ENCODE data around the gene CCDC32.
A peak's percentile ranks its signal among the peaks of the same experiment; 100 is the strongest.

Gene CCDC32

DNA sequence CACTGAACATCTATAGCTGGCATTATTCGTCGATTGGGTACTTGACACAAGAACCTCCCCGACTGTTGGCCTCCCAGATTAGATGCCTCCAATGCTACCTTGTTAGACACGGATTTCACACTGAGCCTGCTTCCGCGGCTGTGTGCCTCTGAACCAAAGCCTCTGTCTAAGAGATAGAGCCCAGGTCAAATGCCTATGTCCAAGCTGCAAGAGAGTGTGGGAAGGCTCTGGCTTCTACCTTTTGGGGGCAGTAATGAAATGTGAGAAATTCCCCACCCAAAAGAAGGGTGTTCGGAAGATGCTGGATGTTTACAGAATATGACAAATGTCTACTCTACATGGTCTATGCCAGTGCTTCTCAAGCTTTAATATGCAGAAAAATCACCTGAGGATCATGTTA is 2.3 kb upstream of the CCDC32 start:
- DNase-seq: peak in 1 of 58 donors; percentile 15

DNA sequence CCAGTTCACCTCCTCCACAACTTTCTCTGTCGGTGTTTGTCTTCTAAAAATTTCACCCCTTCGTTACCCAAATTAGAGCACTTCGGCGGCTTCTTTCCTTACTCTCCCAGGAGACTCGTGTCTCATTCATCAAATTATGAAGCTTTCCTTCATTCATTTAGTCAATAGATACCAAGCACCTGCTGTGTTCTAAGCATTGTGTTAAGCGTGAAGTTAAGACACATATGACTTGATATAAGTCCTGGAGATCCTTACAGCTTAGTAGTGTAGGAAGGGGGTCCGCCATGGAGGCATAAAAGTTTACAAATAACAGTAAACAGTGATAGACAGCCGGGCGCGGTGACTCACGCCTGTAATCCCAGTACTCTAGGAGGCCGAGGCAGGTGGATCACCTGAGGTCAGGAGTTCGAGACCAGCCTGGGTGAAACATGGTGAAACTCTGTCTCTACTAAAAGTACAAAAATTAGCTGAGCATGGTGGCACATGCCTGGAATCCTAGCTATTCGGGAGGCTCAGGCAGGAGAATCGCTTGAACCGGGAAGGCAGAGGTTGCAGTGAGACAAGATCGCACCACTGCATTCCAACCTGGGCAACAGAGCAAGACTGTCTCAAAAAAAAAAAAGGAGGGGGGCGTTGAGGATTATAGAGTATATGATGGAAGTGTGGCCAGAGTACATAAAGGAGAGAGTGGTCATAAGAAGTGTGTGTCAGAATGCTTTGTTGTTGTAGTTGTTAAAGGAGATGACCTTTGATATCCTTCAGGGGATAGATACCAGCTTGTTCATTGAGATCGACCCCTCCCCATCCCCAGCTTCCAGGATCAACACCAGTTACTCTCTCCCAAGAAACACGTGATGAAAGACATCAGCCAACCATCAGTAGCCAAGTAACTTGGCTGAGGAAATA is 744 bp upstream of the CCDC32 start:
- DNase-seq: no peak

DNA sequence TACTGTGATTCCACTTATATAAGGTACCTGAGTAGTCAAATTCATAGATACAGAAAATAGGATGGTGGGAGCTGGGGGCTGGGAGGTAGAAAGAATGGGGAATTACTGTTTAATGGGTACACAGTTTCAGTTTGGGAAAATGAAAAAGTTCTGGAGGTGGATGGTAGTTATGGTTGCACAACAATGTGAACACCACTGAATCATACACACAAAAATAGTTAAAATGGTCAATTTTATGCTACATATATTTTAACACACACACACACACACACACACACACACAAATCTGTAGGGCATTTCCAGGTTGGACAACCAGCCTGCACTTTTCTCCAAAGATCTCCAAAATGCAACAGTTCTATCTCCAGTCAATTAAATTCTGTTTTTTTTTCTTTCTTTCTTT is 1.4 kb downstream of the CCDC32 start:
- DNase-seq: no peak

DNA sequence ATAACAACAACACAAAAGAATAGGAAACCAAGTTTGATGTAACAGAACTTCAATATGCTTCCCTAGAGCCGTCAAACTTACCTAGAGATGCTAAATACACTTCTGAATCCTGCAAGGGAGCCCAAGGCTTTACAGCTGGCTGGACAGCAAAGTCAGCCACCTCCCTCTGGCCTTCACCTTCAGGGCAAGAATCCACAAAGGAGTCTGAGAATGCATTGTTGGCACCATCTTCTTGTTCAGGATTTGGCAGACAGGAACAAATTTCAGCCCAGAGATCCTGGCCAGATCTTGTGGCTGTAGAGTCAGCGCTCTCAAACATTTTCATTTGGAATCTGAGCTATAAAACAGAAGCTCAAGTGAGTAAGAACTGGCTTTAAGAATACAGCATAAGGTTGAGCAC is 2.2 kb downstream of the CCDC32 start:
- DNase-seq: no peak

DNA sequence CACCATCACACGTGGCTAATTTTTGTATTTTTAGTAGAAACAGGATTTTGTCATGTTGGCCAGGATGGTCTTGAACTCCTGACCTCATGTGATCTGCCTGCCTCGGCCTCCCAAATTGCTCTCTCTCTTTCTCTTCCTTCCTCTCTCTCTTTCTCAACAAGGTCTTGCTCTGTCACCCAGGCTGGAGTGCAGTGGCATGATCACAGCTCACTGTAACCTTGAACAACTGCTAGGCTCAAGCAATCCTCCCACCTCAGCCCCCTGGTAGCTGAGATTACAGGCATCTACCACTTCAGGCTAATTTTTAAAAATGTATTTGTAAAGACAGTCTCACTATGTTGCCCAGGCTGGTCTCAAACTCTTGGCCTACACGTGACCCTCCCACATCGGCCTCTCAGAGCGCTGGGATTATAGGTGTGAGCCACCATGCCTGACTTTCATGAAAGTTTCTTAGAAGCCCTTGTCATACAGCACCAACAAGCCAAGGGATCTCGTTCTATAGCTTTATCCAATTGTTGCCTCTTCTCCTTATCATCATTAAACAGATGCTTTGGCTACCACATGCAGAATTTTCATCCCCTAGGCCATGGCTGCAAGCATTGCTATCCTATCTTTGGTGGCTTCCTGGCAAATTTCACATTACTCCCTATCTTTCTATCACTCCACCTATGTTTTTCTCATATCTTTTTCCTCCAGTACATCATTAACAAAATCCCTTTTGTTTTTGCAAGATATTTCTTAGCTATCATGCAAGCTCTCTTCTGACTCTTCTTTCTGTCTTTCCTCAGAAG is 5.7 kb downstream of the CCDC32 start:
- DNase-seq: no peak

DNA sequence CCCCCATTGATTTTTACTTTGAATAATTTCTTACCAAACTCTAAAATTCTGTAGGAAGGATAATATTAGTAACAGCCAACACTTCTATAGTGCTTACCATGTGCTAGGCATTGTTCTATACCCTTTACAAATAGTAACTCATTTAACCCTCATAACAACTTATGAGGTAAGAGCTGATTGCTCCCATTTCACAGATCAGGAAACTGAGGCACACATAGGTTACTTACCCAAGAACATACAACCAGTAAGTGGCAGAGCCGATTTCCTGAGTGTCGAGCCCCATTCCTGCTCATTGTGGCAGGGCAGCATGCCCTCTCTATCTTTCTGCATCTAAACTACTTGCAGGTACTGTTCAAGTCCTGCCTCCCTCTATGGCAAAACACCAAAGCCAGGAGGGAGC is 9.0 kb downstream of the CCDC32 start:
- DNase-seq: no peak

DNA sequence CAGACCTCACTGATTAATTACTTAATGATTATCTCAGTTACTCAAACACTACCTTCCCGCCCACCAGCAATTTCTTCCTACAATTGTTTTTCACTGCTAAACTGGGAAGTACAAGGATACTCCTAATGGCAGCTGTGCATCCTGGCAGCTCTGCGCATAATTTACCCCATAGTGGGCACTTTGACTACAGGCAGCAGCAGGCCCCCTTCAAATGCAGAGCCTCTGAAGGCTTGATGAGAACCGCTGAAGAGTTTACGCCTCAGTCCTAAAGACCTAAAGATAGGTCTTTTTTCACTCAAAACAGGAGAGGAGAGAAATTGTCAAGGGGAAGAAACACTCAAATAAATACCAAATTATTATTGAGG is 10.7 kb downstream of the CCDC32 start:
- no peak for DNase-seq

DNA sequence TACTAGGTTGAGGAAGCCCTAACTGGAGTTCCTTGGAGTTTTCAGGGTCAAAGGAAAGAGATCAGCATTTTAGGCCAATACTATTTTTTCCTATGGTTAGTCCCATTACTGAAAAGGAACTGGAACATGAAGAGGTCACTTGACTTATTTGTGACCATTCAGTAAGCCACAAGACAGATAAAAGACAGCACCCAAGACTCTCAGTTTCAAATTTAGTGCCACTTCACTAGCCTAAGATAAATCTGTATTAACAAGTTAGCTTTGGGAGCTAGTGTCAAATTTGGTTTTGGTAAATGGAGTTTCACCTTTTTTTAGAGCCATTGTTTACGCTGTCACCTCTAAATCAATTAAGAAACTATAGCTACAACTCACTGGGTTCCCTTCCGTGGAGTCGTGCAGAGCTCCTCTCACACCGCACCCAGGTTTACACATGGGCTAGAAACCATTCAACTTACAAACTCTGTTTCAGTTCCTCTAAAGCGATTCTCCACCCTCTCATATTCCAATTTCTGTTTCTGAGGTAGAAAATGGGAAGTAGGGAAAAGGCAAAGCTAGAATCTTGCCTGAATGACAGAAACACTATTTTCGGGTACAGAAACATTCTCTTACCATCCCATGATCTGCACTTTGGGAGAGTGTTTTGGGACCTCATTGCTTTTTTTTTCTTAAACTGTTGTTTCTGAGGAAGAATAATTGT is 14.4 kb downstream of the CCDC32 start:
- DNase-seq: no peak

DNA sequence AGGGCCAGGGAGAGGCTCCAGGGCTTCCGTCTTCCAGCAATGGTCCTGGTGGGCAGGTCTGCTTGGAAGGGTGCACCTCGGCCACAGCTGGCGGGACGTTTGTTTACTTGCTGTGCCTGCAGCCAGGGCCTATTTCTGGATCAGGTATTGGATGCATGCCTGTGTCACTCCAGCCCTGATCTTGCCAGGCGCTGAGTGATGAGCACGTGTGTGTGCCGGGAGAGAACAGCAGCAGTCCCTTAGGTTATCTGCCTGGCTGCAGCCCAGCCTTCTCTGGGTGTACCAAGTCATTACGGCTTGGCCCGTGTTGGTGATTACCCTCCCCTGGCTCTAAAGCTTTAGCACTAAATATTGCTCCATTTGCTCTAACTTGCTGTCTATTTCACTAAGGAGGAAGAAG is 14.9 kb downstream of the CCDC32 start:
- DNase-seq: no peak

DNA sequence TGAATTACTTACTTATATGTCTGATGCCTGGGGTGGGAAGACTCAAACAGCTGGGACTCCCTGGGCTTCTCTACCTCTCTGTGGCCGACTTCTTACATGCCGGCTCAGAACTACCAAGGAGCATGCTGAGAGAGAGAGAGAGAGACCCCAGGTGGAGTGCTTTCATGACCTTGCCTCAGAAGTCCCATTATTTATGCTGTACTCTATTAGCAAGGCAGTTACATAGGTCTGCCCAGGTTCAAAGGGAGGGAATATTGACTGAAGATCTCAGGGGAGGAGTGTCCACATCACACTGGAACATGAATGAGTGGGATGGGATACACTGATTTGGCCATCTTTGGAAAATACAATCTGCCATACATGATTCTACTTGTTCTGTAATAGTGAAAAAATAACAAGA is 16.2 kb downstream of the CCDC32 start:
- no peak for DNase-seq

DNA sequence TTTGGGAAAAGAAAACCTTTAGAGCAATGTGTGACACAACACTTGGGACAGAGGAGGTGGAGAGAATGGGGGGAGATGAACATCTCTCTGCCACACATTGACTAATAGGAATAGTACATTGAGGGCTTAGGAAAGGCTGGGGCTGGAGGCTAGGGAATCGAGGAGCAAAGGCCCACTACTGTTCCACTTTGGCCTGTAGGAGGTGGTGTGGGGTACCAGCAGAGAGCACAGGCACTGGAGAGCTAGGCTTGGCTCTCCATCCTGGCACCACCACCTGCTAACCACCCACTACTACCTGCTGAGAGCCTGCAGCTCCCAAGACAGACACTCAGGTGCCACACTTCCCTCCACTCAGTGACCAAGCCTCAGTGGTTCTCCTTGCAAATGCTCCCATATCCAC is 19.4 kb downstream of the CCDC32 start:
- DNase-seq: no peak

DNA sequence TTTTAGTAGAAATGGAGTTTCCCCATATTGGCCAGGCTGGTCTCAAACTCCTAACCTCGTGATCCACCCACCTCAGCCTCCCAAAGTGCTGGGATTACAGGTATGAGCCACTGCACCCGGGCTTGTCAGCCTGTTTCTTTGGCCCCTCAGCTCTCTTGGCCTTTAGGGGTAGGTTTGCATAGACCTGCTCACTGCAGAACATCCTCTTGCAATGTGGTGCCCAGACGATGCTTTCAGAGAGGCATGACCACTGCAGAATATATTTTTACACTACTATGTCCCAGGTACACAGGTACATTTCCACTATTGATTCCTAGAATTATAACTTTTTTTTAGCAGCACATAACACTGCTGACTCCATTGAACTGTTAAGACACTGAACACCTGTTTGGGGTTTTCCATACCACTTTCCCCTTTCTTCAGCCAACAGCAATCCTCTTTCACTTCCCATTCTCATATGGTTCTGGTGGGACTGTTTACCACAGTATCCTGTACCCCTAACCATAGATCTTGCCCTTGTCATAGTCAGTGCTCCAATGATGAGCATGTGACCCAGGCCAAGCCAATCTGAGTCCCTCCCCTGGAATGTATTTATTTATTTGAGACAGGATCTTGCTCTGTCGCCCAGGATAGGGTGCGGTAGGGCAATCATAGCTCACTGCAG is 21.1 kb downstream of the CCDC32 start:
- no peak for DNase-seq

DNA sequence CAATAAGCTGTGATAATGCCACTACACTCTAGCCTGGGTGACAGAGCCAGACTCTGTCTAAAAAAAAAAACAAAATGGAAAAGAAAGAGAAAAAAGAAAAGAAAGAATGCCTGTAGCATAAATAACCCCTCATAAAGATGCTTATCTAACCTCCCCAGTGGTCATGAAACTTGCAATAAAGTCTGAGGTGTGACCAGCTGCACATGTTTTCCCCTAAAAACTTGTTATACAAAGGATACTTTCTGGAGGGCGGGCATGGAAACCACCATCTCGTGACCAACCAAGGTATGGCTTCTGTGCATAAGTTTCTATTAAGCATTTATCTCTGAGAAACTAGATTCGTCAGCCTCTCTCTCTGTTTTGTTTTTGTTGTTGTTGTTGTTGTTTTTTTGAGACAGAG is 21.8 kb downstream of the CCDC32 start:
- DNase-seq: no peak

DNA sequence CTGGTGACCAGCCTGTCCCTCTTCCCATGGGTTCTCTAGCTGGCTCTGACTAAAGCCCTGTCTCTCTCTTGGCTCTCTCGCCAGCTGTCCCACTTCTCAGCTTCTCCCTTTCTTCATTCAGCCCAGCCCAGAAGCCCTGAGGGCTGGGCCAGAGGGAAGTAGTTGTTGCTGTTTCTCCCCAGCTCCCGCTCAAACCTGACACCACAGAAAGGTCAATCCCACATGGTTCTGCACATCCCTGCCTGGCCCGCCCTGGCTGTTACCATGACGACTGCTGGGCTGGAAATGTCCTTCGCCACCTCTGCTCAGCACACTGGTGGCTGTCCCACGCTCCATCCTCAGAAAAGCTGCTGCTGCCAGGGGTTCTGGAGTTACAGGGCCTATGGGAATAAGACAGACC is 25.9 kb downstream of the CCDC32 start:
- no peak for DNase-seq

DNA sequence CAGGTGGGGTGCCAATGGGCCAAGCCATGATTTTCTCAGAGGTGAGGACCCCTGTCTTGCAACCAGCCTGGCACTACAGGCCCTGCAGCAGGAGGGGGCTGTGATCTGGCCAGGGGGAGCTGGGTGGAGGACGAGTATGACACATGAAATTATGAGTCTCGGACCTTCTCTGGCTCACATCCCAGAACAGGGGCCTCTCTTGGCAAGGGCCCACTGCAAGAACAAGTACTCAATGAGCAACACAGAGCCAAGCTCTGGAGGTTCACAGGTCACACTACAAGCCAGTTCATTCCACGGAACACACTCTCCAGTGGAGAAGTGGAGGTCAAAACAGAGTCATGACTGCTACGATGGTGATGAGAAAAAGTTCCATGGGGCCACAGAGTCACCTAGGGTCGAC is 28.3 kb downstream of the CCDC32 start:
- DNase-seq: no peak

DNA sequence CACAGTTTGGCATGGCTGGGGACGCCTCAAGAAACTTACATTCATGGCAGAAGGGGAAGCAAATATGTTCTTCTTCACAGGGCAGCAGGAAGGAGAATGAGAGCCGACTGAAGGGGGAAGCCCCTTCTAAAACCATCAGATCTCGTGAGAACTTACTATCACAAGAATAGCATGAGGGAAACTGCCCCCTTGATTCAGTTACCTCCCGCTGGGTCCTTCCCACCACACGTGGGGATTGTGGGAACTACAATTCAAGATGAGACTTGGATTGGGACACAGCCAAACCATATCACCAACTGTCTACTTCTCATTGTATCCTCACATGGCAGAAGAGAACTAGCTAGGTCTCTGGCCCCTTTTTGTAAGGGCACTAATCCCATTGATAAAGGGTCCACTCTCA is 30.5 kb downstream of the CCDC32 start:
- DNase-seq: no peak

DNA sequence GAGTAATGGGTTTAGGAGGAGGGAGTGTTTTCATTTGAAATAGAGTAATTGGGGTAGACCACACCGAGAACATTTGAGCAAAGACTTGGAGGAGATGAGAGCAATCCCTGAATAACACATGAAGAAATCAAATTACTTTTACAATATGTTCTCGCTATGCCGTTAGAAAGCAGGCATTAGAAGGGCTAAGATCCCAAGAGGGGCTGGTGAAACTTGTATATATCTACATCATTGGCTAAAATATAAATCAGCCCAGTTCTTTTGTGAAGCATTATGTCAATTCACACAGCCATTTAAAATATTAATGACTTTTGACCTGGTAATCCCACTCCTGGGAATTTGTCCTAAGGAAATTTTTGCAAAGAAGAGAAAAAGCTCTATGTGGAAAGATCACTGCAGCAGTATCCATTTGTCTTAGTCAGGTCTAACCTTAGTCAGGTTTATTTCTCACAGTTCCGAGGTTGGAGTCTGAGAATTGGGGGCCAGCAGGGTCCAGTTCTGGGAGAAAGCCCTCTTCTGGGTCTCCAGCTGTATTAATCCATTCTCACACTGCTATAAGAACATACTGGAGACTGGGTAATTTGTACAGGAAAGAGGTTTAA is 31.0 kb downstream of the CCDC32 start:
- DNase-seq: no peak

DNA sequence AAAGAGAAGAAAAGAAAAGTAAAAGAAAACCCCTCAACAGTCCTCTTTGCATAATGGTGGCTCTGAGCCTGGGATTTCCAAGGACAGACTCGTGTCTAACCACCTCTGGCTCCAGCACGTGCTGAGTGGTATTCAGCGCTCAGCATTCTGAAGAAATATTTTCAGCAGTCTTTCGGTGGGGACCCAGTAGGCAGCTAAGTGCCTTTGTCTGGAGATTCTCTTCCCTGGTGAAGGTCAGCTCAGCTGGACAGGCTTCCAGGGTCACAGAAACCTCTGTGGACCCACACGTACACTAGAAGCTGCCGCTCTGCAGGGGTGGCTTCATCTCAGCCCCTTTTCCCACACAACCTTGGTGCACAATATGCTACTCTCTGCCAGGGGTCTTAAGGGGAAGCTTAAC is 36.0 kb downstream of the CCDC32 start:
- no peak for DNase-seq

DNA sequence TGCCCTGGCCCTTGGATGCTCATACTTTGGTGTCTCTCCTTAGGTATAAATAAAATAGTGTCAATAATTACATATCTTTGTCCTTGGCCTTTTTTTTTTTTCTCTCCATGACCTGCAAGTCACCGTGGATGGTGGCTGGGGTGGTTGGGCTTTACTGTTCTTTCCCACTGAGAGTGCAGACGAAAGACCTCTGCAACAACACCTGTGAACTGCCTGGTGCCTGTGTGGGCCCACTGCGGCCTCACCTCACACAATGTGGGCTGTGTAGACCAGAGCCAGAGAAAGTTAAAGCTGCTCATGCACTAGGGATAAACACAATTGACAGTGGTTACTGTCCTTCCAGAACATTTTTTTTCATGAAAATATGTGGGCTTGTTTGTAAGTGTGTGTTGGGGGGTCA is 39.0 kb downstream of the CCDC32 start:
- DNase-seq: no peak

DNA sequence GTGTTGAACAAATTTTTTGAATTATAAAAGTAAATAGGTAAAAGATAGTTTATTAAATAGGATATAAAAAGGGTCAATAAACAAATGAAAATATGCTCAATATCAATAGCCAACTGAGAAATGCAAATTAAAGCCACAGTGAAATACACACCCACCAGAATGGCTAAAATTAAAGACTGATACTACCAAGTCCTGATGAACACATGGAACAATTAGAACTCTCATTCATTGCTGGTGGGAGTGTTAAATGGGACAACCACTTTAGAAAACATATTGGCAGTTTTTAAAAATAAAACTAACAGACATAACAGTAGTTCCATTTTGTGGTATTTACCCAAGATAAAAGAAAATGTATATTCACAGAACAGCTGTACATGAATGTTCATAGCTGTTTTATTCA is 41.2 kb downstream of the CCDC32 start:
- DNase-seq: no peak

DNA sequence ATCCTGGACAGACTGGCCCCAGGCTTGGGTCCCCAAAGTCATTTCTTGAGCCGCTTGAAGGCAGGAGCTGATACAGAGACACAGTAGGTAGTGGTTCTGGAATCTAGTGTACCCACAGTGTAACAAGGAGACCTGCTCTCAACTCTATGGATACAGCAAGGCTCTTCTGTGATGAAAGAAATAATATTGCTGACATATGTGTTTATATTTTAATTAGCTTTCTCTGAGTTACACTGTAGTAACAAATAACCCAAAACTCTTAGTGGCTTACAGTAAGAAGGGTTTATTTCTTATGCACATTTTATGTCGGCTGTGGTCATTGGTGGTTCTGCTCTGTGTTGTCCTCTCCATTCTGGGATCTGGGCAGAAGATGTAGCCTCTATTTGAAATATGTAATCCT is 48.5 kb downstream of the CCDC32 start:
- DNase-seq: no peak
